Stimulated activated naive CD4-positive, alpha-beta T cell (primary cell): Measurements from ENCODE around the gene IGHMBP2.

Experiments used
- DNase-seq, 6 experiments: peaks; one replicate each; lab custom pipeline; 2025; lab: John Stamatoyannopoulos, UW

Gene IGHMBP2

DNA sequence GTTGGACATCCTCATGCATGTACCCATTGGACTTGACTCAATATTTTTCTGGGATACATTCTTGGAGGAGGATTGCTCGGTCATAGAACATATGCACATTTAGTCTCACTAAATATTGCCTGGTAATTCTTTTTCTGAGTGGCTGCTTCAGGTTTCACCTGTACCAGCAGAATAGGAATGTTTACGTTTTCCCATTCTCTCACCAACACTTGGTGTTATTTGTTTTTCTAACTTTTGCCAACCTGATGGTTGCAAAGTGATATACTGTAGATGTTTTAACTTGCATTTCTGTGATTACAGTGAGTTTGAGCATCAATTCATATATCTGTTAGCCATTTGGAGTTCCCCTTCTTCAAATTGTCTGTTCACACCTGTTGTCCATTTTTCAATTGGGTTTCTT, 78.4 kb downstream of the IGHMBP2 start:
- no peak for DNase-seq

DNA sequence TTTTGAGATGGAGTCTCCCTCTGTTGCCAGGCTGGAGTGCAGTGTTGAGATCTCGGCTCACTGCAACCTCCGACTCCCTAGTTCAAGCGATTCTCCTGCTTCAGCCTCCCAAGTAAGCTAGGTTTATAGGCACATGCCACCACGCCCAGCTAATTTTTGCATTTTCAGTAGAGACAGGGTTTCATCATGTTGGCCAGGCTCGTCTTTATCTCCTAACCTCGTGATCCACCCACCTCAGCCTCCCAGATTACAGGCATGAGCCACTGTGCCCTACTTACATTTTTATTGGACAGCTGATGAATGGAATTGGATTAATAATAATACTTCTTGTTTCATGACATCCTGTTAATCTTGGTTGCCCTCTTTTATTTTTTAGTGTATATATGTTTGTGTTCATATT, 80.1 kb downstream of the IGHMBP2 start:
- DNase-seq = no peak

DNA sequence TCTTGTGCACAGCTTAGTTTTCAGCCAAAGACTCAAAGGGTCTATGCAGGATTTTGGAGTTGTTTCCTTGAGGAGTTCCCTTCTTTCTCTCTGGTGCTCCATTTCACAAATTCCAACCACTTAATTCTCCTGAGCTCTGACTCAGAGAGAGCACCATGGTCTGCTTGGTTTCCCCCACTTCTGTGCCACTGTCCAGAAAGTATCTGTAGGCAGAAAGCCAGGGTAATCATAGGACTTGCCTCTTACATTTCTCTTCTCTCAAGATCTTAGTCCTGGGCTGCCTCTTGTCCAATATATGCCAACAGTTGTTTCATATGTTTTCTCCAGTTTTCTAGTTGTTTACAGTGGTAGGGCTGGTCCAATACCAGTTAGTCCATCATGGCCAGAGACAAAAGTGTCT, 83.5 kb downstream of the IGHMBP2 start:
- DNase-seq = no peak

DNA sequence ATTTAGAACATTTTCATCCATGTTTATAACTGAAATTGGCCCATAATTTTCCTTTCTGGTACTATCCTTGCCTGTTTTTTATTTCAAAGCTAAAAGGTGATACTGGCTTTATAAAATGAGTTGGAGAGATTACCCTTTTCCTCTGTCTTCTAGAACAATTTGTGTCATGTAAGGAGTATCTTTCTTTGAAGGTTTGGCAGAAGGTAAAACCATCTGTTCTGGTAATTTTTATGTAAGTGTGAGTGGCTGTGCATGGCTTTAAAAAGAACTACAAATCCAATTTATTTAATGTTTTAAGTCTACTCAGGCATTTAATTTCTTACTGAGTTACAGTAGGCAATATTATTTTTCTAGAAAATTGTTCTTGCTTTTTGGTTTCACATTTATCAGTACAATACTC, 84.8 kb downstream of the IGHMBP2 start:
- DNase-seq = no peak
